ENCODE measurements around the gene SPTB. TPM values are rescaled to one million over a fixed set of nuclear protein-coding genes. Genes with fewer than 3 reads are reported as not detected.

The SPTB gene
- total and polyA plus RNA-seq, 10 donors = 0.06 to 20.9 (median 3.9) TPM

- H3K27me3 ChIP-seq (replicated peaks in 1 of 7) = no peaks in the 10 kb centered on the region
- H3K27ac ChIP-seq = no peak overlapping the region
- TF ChIP-seq POLR2A (IDR thresholded peaks at IDR 0.05) (no peak), CTCF (IDR thresholded peaks at IDR 0.05 in 8 of 11, conservative IDR thresholded peaks at IDR 0.05 in 3 of 11) (no peak), POLR2AphosphoS5 (IDR thresholded peaks at IDR 0.05) (no peak)
- no peaks in the 10 kb centered on the region for H3K9me3 ChIP-seq
- H3K4me1 ChIP-seq = peaks cover 6 to 20% (median 11%) of the 10 kb centered on the region in 6 donors
- intact Hi-C loops (cut with DNase I; ENCODE audit: low total_unique reads) = no loop called here
- WGBS, 5 donors = 86 to 95% (median 92%) methylated on average over 9 of the region's 9 CpGs
- H3K4me3 ChIP-seq = no peak overlapping the region
- H3K36me3 ChIP-seq = peaks cover 0 to 92% (median 54%) of the 10 kb centered on the region in 6 donors
- DNase-seq = no peak
Measured at GRCh38 chr14:64738281-64738804, 141.4 kb downstream of the SPTB start.

- H3K36me3 ChIP-seq = peaks cover 0 to 92% (median 53%) of the 10 kb centered on the region in 6 donors
- H3K27ac ChIP-seq = peak overlapping the region in 2 of 8 donors; percentile 26 to 33
- no peaks in the 10 kb centered on the region for H3K27me3 ChIP-seq (replicated peaks in 1 of 7)
- 84 to 87% (median 86%) methylated on average over 16 to 17 of the region's 17 CpGs for WGBS, 5 donors
- H3K4me3 ChIP-seq = no peak overlapping the region
- H3K4me1 ChIP-seq = peaks cover 7 to 22% (median 11%) of the 10 kb centered on the region in 6 donors
- intact Hi-C loops (cut with DNase I; ENCODE audit: low total_unique reads) = no loop called here
- no peak for TF ChIP-seq CTCF (IDR thresholded peaks at IDR 0.05 in 8 of 11, conservative IDR thresholded peaks at IDR 0.05 in 3 of 11)
- no peaks in the 10 kb centered on the region for H3K9me3 ChIP-seq
- DNase-seq = peak; percentile 65
Measured at GRCh38 chr14:64737391-64738280, 142.1 kb downstream of the SPTB start.

DNA sequence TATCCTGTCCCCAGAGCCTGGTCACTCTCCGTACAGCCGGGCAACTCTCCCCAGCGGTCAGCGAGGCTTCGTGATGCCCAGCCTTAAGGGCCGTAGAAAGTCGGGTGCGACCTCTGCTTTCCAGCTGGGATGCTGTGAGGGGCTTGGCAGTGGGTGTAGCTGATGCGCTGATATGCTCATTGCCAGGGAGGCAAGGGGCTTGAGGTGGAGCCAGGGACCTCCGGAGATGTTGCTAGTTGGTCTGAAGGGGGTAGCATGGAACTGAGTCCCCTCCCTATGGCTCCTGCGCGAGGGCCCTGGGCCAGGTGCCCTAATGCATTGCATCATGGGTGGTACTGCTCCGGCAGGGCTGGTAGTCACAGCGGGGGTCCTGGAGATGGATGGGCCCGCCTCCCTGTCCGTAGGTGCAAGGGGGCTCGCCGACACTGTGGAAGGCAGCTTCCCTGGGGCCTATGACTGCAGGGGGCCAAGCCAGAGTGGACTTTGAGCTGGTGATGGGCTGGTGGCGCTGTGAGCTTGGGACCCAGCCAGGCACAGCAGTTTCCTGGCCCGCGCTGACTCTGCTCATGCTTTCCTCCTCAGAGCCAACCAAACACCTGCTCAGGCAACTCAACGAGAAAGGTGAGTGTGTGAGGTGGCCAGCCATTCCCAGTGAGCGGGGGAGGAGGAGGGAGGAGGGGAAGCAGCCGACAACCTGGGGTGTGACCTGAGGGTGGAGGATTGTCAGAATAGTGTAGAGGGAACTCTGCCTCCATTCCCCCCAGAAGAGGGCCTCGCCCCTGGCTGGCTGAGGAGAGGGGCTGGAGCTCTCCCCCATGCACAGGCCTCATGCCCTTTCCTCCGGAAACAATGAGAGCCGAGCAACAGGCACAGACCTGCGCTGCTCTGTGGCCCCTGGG, 143.2 kb downstream of the SPTB start:
- no peaks in the 10 kb centered on the region for H3K27me3 ChIP-seq (replicated peaks in 1 of 7)
- H3K27ac ChIP-seq = peak overlapping the region in 2 of 8 donors; percentile 26 to 33
- H3K4me3 ChIP-seq = no peak overlapping the region
- H3K4me1 ChIP-seq = peaks cover 7 to 22% (median 11%) of the 10 kb centered on the region in 6 donors
- 87 to 92% (median 90%) methylated on average over 23 to 28 of the region's 28 CpGs for WGBS, 5 donors
- H3K36me3 ChIP-seq = peaks cover 0 to 92% (median 51%) of the 10 kb centered on the region in 6 donors
- TF ChIP-seq POLR2AphosphoS5 (IDR thresholded peaks at IDR 0.05) (peak in 1 of 3 donors; percentile 0), CTCF (IDR thresholded peaks at IDR 0.05 in 8 of 11, conservative IDR thresholded peaks at IDR 0.05 in 3 of 11) (no peak)
- peak; percentile 64 for DNase-seq
- no peaks in the 10 kb centered on the region for H3K9me3 ChIP-seq
- intact Hi-C loops (cut with DNase I; ENCODE audit: low total_unique reads) = no loop called here
